ENCODE data around the gene RPL12.

The RPL12 gene

DNA sequence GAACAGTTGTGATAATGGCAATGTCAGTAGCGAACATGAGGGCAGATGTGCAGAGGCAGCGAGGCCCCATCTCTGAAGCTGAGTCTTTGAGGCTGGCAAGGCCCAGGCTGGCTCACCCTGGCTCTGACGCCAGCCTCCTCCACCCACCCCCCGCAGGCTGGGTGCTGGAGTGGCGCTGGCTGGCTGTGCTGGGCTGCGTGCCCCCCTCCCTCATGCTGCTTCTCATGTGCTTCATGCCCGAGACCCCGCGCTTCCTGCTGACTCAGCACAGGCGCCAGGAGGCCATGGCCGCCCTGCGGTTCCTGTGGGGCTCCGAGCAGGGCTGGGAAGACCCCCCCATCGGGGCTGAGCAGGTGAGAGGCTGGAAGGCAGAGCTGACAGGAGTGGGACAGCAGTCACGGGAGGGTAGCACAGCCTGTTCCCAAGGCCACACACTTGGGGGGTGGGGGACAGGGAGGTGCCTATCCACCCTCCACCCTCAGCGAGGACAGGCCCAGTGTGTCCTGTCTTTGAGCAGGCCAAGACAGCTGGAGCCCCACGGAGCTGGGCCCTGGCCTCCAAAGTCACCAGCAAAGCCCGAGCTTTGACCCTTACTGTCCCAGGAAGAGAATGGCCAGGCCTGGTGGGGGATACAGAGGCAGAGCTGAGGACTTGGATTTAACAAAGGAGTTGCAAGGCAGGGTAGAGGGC, 48.7 kb downstream of the RPL12 start:
- DNase-seq, result no peak

DNA sequence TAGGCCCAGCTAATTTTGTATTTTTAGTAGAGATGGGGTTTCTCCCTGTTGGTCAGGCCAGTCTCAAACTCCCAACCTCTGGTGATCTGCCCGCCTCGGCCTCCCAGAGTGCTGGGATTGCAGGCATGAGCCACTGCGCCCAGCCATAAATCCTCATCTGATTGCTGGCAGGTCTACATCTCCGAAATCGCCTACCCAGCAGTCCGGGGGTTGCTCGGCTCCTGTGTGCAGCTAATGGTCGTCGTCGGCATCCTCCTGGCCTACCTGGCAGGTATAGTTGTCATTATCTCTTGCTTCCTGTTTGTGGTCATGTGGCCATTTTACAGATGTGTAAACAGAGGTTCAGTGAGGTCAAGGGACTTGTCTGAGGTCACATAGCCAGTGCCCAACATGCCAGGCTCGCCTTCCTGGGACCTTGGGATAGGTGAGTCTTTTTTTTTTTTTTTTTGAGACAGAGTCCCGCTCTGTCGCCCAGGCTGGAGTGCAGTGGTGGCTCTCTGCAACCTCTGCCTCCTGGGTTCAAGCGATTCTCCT, 51.4 kb downstream of the RPL12 start:
- no peak for DNase-seq

- no peak for DNase-seq
Observed at GRCh38 chr9:127398715-127399400, 52.3 kb downstream of the RPL12 start.

- DNase-seq, result no peak
Observed at GRCh38 chr9:127398275-127398647, 52.9 kb downstream of the RPL12 start.

Measured in NCI-H187 (cell line).